C4-2B (cell line): Measurements from ENCODE around the gene ANXA4.

Experiments
- H3K27ac ChIP-seq: fragments of 450-650 bp; 2 replicates; pipeline ENCODE4 v1.5.1; 2017
- CTCF ChIP-seq: fragments of 450-650 bp; conservative IDR thresholded peaks from 2 replicates; pipeline ENCODE4 v1.5.1; 2017; ENCODE audit warnings: mild to moderate bottlenecking
- ZFX ChIP-seq: fragments of 450-650 bp; IDR thresholded peaks from 2 replicates; pipeline ENCODE4 v1.6.1; 2017

The ANXA4 gene

GRCh38 chr2:69723791-69724190, 18.1 kb upstream of the ANXA4 start:
- no peak for TF ChIP-seq ZFX
- TF ChIP-seq CTCF = no peak
- no peak overlapping the region for H3K27ac ChIP-seq

GRCh38 chr2:69724540-69725159, 17.3 kb upstream of the ANXA4 start:
- TF ChIP-seq CTCF (peak; percentile 82), ZFX (no peak)
- no peak overlapping the region for H3K27ac ChIP-seq

DNA sequence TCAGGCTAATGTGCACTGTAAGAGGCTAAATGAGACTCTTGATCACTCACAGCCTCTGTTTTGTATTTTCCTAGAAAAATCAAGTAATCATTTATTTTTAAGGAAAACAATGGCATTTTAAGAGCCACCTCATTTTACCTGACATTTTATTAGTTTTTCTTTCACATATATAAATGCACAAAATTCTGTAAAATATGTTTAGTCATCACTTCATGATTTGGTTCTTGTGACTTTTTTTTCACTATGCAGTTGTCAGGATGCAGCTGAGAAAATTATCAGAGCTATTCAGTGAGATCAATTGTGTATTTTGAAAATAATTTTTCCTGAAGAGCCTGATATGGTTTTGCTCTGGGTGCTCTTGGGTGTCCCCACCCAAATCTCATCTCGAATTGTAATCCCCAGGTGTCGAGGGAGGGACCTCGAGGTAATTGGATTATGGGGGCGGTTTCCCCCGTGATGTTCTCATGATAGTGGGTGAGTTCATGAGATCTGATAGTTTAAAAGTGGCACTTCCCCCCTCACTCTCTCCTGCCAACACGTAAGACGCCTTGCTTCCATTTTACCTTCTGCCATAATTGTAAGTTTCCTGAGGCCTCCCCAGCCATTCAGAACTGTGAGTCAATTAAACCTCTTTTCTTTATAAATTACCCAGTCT, 16.1 kb upstream of the ANXA4 start:
- no peak overlapping the region for H3K27ac ChIP-seq
- TF ChIP-seq CTCF (no peak), ZFX (no peak)

- no peak overlapping the region for H3K27ac ChIP-seq
- TF ChIP-seq CTCF (no peak), ZFX (no peak)
Measured at GRCh38 chr2:69729266-69729665, 12.7 kb upstream of the ANXA4 start.

GRCh38 chr2:69729781-69730180, 12.2 kb upstream of the ANXA4 start:
- TF ChIP-seq CTCF (no peak), ZFX (no peak)

GRCh38 chr2:69731147-69731970, 10.6 kb upstream of the ANXA4 start:
- no peak for TF ChIP-seq CTCF
- TF ChIP-seq ZFX = no peak
- no peak overlapping the region for H3K27ac ChIP-seq

More at GRCh38 chr2:69729781-69730180, 12.2 kb upstream of the ANXA4 start:
- H3K27ac ChIP-seq = no peak overlapping the region
